WTC11 (cell line): ENCODE results near the gene PTPN1. TPM values are rescaled to one million over a fixed set of nuclear protein-coding genes. Genes with fewer than 3 reads are reported as not detected.

Experiments
- ATAC-seq: fragments of 200-7000 bp; cut with Tn5 transposase; 2 replicates; pipeline ENCODE4 v1.10.0; 2021; ENCODE audit warnings: mild to moderate bottlenecking, moderate library complexity
- CTCF ChIA-PET: fragments of 300-600 bp; sonication (Branson Sonifier 250); formaldehyde crosslinking; loops from one replicate; lab custom pipeline; 2021; ENCODE audit warnings: antibody characterized with exemption; lab: Charles Lee
- POLR2A ChIA-PET: fragments of 350-600 bp; sonication (Branson Sonifier 250); formaldehyde crosslinking; loops from one replicate; lab custom pipeline; 2021; ENCODE audit warnings: antibody characterized with exemption; lab: Charles Lee
- DNase-seq: peaks from one replicate; pipeline ENCODE4 v3.0.0; 2021; ENCODE audit warnings: low spot score
- H3K27ac Mint-ChIP-seq: 2 replicates; pipeline ENCODE4 v1.8.0; 2021; ENCODE audit warnings: mixed read lengths
- H3K27me3 Mint-ChIP-seq: 2 replicates; pipeline ENCODE4 v1.8.0; 2021; ENCODE audit warnings: low read depth, mild to moderate bottlenecking, moderate library complexity, mixed read lengths
- H3K36me3 Mint-ChIP-seq: 2 replicates; pipeline ENCODE4 v1.8.0; 2021; ENCODE audit warnings: mixed read lengths
- H3K4me1 Mint-ChIP-seq: 2 replicates; pipeline ENCODE4 v1.8.0; 2022; ENCODE audit warnings: mixed read lengths
- H3K4me3 Mint-ChIP-seq: 2 replicates; pipeline ENCODE4 v1.8.0; 2021; ENCODE audit warnings: mild to moderate bottlenecking, moderate library complexity, mixed read lengths
- H3K9me3 Mint-ChIP-seq: 2 replicates; pipeline ENCODE4 v1.8.0; 2021; ENCODE audit warnings: mixed read lengths
- CREM ChIP-seq: sonication (generic); formaldehyde crosslinking; IDR thresholded peaks from 2 replicates; pipeline ENCODE4 v1.8.1; 2022; ENCODE audit warnings: mild to moderate bottlenecking, missing genetic modification reagents, moderate library complexity
- FOXP4 ChIP-seq: sonication (generic); formaldehyde crosslinking; IDR thresholded peaks from 2 replicates; pipeline ENCODE4 v1.8.0; 2022; ENCODE audit warnings: mild to moderate bottlenecking, missing genetic modification reagents
- GTF2I ChIP-seq: fragments of 250-450 bp; sonication (Bioruptor Pico); conservative IDR thresholded peaks from 2 replicates; pipeline ENCODE4 v1.4.0; 2021; ENCODE audit warnings: mild to moderate bottlenecking
- JUN ChIP-seq: sonication (generic); formaldehyde crosslinking; IDR thresholded peaks from 2 replicates; pipeline ENCODE4 v1.8.0; 2023; ENCODE audit warnings: mild to moderate bottlenecking, missing genetic modification reagents
- NR3C1 ChIP-seq: sonication (generic); formaldehyde crosslinking; conservative IDR thresholded peaks from 2 replicates; pipeline ENCODE4 v1.8.1; 2023; ENCODE audit warnings: low read depth, mild to moderate bottlenecking, missing genetic modification reagents
- OVOL2 ChIP-seq: fragments of 250-450 bp; sonication (Bioruptor Pico); IDR thresholded peaks from 2 replicates; pipeline ENCODE4 v1.9.0; 2021; ENCODE audit warnings: mild to moderate bottlenecking, borderline replicate concordance
- PRDM15 ChIP-seq: sonication (generic); formaldehyde crosslinking; IDR thresholded peaks from 2 replicates; pipeline ENCODE4 v1.8.0; 2022; ENCODE audit warnings: missing genetic modification reagents
- RELA ChIP-seq: sonication (generic); formaldehyde crosslinking; IDR thresholded peaks from 2 replicates; pipeline ENCODE4 v1.8.1; 2022; ENCODE audit warnings: missing genetic modification reagents, mild to moderate bottlenecking, borderline replicate concordance
- SMAD4 ChIP-seq: sonication (generic); formaldehyde crosslinking; IDR thresholded peaks from 2 replicates; pipeline ENCODE4 v1.8.0; 2022; ENCODE audit warnings: mild to moderate bottlenecking, missing genetic modification reagents
- SP1 ChIP-seq: sonication (generic); formaldehyde crosslinking; conservative IDR thresholded peaks from 2 replicates; pipeline ENCODE4 v1.8.1; 2022; ENCODE audit warnings: missing genetic modification reagents
- TEAD1 ChIP-seq: sonication (generic); formaldehyde crosslinking; IDR thresholded peaks from 2 replicates; pipeline ENCODE4 v1.8.0; 2022; ENCODE audit warnings: mild to moderate bottlenecking, missing genetic modification reagents
- ZNF121 ChIP-seq: sonication (generic); formaldehyde crosslinking; IDR thresholded peaks from 2 replicates; pipeline ENCODE4 v1.8.0; 2023; ENCODE audit warnings: missing genetic modification reagents
- ZNF317 ChIP-seq: sonication (generic); formaldehyde crosslinking; IDR thresholded peaks from 2 replicates; pipeline ENCODE4 v1.8.1; 2023; ENCODE audit warnings: low read depth, mild to moderate bottlenecking, moderate library complexity, missing genetic modification reagents, borderline replicate concordance
- ZNF512 ChIP-seq: sonication (generic); formaldehyde crosslinking; IDR thresholded peaks from 2 replicates; pipeline ENCODE4 v1.8.1; 2022; ENCODE audit warnings: missing genetic modification reagents, borderline replicate concordance
- ZNF671 ChIP-seq: fragments of 250-450 bp; sonication (Bioruptor Pico); IDR thresholded peaks from 2 replicates; pipeline ENCODE4 v1.8.0; 2021; ENCODE audit warnings: mild to moderate bottlenecking
- ZSCAN18 ChIP-seq: fragments of 250-450 bp; sonication (Bioruptor Pico); IDR thresholded peaks from 2 replicates; pipeline ENCODE4 v2.1.2; 2022; ENCODE audit warnings: mild to moderate bottlenecking, moderate library complexity
- total RNA-seq: library from RNA; stranded (reverse); gene quantifications from 3 replicates; pipeline ENCODE4 v1.2.3, GENCODE V29; 2021
- TF ChIP-seq, protein P1 (sequence below): sonication (generic); formaldehyde crosslinking; IDR thresholded peaks from 2 replicates; pipeline ENCODE4 v1.8.1; 2023; ENCODE audit warnings: mild to moderate bottlenecking, moderate library complexity, missing genetic modification reagents

PTPN1 gene
- total RNA-seq, 1 experiment from 2014 or later = 29.4 TPM

DNA sequence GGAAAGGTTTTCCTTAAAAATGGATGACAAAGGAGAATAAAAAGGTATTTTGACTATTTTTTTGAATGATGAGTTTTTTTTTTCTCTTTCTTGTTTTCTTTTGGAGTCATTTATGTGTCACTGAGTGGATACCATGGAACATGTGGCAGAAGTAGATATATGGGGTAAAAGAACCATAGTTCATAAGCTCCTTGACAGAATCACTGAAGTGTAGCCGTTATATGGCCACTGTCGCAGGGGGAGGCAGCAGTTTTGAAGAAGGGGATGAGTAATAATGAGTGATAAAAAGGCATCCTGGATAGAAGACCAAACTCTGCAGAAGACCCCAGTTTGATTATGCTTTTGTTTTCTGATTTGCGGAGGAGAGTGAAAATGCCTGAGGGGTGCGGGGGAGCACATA, 15.5 kb downstream of the PTPN1 start:
- POLR2A ChIA-PET = interaction anchor here (0.7 kb wide), 1 partner anchor 542 kb away, joined by 4 read pairs; no protein-coding TSS in a partner anchor
- no peaks in the 10 kb centered on the region for H3K9me3 Mint-ChIP-seq
- no peaks in the 10 kb centered on the region for H3K36me3 Mint-ChIP-seq
- no peak for ATAC-seq
- no peak overlapping the region for H3K4me3 Mint-ChIP-seq
- no peak overlapping the region for H3K27ac Mint-ChIP-seq
- no peak for DNase-seq
- no peak for TF ChIP-seq PRDM15 (CRISPR knock-in tag)
- no peak for TF ChIP-seq OVOL2
- no peak for TF ChIP-seq GTF2I (CRISPR knock-in tag)
- no peak for TF ChIP-seq JUN (CRISPR knock-in tag)
- TF ChIP-seq ZNF671 = no peak
- TF ChIP-seq, protein P1, sequence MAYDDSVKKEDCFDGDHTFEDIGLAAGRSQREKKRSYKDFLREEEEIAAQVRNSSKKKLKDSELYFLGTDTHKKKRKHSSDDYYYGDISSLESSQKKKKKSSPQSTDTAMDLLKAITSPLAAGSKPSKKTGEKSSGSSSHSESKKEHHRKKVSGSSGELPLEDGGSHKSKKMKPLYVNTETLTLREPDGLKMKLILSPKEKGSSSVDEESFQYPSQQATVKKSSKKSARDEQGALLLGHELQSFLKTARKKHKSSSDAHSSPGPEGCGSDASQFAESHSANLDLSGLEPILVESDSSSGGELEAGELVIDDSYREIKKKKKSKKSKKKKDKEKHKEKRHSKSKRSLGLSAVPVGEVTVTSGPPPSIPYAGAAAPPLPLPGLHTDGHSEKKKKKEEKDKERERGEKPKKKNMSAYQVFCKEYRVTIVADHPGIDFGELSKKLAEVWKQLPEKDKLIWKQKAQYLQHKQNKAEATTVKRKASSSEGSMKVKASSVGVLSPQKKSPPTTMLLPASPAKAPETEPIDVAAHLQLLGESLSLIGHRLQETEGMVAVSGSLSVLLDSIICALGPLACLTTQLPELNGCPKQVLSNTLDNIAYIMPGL (CRISPR knock-in tag) = no peak
- no peak for TF ChIP-seq ZNF317
- no peak for TF ChIP-seq SP1 (CRISPR knock-in tag)
- no peak for TF ChIP-seq ZNF121 (CRISPR knock-in tag)
- no peak for TF ChIP-seq TEAD1 (CRISPR knock-in tag)
- no peak for TF ChIP-seq NR3C1 (CRISPR knock-in tag)
- TF ChIP-seq ZNF512 (CRISPR knock-in tag) = no peak
- no peak for TF ChIP-seq ZSCAN18
- no peak for TF ChIP-seq SMAD4 (CRISPR knock-in tag)
- no peak for TF ChIP-seq CREM (CRISPR knock-in tag)
- TF ChIP-seq RELA (CRISPR knock-in tag) = no peak
- no peak for TF ChIP-seq FOXP4 (CRISPR knock-in tag)
- H3K27me3 Mint-ChIP-seq = no peaks in the 10 kb centered on the region
- peaks cover 13% of the 10 kb centered on the region for H3K4me1 Mint-ChIP-seq
- CTCF ChIA-PET = interaction anchor here (0.9 to 1.9 kb wide), 4 partner anchors 9 to 51 kb away, joined by 3 to 6 read pairs (median 4); no protein-coding TSS in a partner anchor
